Hematopoietic multipotent progenitor cell treated with erythropoietin and hydrocortisone succinate and interleukin-3 and kit ligand, for 4 days (in vitro differentiated cells): ENCODE results near the gene PLD6.
A peak's percentile ranks its signal among the peaks of the same experiment; 100 is the strongest.

ENCODE experiments used
- DNase-seq: peaks from one replicate; pipeline ENCODE4 v3.0.0-alpha.2; 2015

Gene PLD6

DNA sequence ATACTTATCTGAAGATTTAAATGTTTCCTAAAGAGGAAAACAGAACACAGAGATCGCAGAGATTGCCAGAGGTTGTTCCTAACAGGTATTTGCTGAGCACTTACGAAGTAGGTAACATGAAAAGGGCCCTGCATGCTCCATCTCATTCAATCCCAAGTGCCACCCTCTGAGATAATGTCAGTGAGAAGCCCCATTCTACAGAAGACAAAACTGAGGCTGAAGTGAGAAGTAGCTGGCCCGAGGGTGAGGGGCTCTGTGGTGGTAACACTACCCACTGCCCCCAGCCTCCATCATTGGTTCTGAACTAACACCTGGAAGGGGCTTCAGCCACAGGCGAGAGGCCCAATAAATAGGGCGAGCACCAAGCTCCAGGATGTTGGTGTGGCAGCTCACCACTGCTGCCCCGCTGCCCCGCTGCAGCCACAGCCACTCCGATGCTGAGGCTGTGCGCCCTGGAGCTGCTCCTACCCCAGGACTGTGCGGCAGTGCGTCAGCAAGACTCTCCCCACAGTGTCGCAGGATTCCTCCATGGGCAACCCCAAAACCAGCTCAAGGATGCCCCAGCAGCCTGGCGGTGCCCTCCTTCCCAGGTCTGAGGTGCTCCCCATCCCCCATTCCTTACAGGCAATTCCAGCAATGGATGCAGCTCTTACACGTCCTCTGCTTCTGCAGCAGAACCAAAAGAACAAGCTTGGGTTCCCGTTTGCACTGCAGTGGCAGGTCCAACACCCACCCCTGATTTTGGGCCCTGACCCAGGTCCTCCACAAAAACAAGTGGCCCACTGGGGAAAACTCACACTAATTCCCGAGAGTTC, 20.5 kb upstream of the PLD6 start:
- DNase-seq = no peak

DNA sequence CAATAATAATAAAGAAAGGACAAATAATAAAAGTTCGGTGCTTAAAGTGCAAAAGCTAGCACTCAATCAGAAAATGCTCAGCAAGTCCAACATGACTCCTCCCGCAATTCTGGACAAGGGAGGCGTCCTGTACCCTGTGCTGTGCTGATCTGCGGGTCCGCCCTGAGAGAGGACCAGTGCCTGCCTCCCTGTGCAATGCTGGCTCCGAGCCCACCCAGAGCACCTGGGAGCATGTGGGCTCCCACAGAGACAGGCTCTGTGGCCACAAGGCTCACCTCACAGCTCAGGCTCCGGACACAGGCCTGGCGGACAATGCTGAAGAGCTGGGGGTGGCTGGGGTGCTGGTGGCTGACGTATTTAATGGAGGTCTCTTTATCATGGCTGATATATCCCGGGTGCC, 19.8 kb upstream of the PLD6 start:
- no peak for DNase-seq

DNA sequence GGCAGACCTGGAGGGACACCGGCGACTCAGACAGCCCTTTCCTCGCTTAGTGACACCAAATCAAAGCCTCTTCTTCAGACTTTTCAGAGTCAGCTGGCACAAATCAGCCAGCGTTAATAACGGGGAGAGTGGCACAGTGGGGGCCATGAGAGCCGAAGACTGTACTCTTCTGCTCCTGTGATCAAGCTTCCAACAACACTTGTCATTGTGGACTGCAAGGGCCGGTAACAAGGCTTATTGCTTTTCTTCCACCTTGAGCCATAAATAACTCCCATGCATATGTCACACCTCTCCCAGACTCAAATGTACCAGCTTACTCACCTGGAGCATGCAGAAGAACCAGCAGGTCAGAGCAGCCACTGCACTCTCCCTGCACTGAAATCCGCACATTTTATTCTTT, 18.0 kb upstream of the PLD6 start:
- DNase-seq = no peak

- DNase-seq = no peak
Observed at GRCh38 chr17:17223736-17224135, 17.6 kb upstream of the PLD6 start.

DNA sequence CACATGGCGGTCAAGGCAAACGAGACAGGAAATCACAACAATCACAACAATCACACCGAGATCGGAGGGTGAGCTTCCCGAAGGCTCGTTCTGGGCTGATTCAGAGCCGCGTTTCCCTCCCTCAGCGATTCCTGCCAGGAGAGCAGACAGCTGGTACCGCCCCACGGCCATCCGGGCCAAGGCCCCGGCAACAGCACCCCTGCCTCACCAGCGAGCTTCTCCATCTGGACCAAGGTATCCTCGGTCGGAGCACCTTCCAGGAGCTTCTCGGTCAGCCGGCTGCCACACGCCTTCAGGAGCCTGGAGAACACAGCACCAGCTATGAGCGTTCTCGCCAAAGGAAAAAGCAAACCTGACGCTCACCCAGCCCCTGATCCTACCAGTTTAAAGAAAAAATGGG, 15.2 kb upstream of the PLD6 start:
- no peak for DNase-seq

DNA sequence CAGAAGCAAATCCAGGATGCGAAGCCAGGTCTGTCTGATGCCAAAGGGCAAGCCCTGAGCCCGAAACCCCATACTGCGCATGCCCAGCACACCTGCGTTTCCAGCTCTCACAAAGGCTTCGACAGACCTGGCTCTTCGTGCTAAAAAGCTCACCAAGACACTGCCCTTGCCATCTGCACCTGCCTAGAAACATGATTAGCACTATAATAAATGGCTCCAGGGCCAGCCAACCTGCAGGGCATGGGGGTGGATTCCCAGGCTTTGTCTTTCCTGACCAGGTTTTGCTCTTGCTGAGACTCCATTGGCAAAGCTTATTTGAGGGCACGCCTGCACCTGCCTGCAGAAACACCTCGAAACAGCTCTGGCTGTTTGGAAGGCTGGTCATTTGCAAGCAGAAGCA, 14.4 kb upstream of the PLD6 start:
- DNase-seq = no peak

DNA sequence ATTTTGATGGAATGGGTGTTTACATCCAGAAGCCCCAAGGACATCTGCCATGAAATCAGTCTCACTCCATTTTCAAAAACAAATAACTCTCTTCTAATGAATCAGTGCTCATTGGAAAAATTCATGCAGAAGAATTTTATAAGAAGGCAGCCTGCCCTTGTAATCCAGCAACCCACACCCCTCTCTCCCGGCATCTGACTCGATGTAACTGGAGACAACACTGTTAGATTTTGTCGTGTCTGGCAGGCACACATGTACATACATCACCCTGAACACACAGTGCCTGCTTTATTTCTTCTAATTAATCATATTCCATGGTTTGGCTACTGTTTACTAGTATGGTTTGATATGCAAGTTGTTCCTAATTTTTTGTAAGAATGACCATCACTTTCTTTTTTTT, 11.9 kb upstream of the PLD6 start:
- DNase-seq = no peak

GRCh38 chr17:17216776-17217175, 10.6 kb upstream of the PLD6 start:
- no peak for DNase-seq

DNA sequence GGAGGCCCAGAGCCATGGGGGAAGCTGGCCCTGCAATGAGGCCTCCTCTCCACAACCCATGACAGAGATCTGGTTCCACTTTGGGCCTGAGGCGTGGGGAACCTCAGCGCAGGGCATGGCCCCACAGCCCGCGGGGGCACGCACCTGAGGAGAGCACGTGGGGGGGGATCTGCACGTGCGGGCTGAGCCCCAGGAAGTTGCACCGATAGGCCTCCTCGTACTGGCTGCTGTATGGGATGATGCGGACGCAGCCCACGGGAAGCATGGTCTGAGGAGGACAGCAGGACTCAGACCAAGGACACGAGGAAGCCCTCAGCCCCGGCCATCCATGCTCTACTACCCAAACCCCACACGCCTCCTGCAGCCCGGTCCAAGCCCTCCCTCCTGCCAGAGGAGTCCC, 10.1 kb upstream of the PLD6 start:
- DNase-seq = no peak

- no peak for DNase-seq
Observed at GRCh38 chr17:17215575-17215974, 9.4 kb upstream of the PLD6 start.

DNA sequence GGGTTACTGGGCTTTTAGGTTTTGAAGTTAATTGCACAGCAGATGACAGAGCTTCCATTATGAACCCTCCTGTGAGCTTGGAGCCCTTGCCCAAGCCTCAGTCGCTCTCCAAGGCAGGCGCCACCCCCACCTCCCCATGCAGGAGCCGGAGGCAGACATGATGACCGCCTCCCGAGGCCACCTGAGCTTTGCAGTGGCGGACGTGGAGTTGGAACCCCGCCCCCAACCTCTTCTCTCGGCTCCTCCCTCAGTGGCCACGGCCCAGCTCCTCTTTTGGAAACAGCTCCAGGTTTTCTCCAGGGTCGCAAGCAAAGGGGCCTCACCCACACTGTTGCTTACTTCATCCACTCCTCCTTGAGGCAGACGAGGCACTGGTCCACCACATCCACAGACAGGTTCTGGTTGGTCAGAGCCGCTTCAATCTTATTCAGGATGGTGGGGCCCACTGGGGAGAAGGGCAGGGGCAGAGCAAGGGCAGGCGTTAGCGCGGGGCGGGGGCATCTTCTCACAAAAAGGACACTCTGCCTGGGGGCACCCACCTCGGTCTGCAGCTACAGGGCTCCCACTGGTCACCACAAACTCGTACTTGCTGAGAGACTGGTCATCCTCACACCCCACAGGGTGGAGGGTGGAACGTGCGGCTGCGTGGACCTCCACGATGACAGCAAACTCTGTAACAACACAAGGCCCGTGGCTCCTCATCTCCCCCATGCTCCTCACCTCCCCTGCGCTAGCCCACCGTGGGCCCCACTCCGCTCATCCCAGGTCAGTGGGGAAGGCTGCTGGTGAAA, 8.7 kb upstream of the PLD6 start:
- DNase-seq = no peak

- DNase-seq = no peak
Observed at GRCh38 chr17:17213775-17214174, 7.6 kb upstream of the PLD6 start.

GRCh38 chr17:17207998-17208397, 1.9 kb upstream of the PLD6 start:
- DNase-seq = no peak

- no peak for DNase-seq
Observed at GRCh38 chr17:17206913-17207335, 791 bp upstream of the PLD6 start.

DNA sequence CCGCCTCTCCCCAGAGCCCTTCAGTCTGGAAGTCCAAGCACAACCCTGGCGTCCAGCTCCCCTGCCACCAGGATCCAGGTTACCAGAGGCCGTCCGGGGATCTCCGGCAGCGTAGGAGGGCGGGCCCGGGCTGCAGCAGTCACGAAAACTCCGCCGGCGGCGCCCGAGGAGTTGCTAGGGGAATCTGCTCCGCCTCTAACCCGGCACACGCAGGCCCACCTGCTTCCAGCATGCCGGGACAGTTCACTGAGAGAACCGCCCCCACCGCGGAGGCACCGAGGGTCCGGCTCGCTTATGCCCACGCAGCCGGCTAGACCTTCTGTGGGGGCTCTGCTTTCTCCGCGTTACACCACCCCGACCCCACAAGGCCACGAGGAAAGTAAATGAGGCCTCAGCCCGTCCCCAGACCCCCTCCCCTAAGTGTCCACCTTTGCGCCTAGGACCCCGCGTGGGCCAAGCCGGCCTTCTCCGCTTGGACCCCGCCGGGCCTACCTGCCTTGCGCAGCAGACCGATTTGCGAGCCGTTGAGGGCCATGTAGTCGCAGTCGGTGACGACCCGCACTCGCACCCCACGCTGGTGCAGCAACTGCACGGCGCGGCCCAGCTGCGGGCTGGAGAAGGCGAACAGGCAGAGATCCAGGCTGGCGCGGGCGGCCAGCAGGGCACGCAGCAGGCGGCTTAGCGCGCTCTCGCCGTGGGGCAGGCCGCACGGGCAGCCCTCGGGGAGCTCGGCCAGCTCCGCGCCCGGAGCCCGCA, 587 bp downstream of the PLD6 start:
- DNase-seq = peak; percentile 83

GRCh38 chr17:17204635-17205231, 1.4 kb downstream of the PLD6 start:
- peak; percentile 31 for DNase-seq

DNA sequence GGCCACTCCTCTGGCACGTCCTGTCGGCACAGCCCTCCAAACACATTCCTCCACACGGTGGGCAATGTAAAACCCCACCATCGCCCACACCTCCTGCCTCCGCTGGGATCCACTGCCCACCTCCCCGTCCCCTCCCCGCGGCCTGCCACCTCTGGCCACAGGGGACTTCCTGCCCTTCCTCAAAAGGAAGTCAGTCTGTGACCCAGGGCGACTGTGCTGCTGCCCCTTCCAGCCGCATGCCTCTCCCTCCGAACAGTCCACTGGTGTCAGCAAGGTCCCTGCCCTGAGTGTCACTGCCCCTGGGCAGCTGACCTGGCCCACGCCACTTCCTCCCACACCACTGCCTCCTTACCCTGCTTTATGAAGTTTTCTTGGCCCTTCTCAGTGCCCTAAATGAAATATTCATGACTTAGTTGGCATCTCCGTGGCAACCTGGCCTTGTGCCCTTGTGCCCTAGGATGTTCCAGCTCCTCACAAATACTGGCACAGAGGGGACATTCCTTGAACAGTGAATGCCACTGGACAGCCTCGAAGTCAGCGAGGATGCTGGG, 2.0 kb downstream of the PLD6 start:
- DNase-seq = no peak

- no peak for DNase-seq
Observed at GRCh38 chr17:17203173-17203730, 2.9 kb downstream of the PLD6 start.

GRCh38 chr17:17201907-17202306, 4.2 kb downstream of the PLD6 start:
- DNase-seq = no peak

DNA sequence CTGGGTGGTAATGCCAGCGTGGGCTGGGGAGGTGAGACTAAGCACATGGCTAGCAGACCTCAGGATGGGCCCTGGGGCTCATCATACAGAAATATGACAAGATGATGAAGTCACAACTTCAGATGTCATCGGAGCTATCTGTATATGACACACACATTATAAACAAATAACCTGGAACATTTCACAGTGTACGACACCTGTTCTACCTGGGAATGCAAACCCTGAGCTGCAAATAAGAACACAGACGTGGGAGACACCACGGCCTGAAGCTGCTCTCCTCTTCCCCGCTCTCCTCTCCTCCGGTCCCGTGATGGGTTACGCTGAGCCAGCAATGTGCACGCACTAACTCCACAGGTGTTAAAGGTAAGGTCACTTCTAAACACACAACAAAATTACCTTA, 4.9 kb downstream of the PLD6 start:
- no peak for DNase-seq

GRCh38 chr17:17200831-17201230, 5.3 kb downstream of the PLD6 start:
- no peak for DNase-seq

DNA sequence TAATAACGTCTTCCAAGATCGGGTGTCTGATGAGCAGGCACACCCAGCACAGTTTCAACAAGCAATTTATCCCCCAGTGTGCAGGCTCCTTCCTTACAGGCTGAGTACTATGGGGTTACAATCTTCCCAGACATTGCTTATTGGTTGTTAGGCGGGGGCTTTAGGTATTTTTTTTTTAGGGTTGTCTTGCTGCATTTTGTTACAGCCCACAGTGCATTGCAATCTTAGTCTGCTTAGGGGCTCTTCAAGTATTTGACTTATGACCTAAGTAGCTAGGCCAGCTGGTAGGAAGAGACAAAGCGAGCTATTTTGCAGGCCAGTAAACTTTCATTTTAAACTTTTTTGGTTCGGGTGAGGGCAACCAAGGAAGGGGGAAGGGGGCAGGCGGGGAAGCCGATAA, 5.8 kb downstream of the PLD6 start:
- no peak for DNase-seq

GRCh38 chr17:17198281-17198680, 7.9 kb downstream of the PLD6 start:
- DNase-seq = no peak
